Lung (tissue), 12 donors: ENCODE data around the gene TMEM151A. TPM values are rescaled to one million over a fixed set of nuclear protein-coding genes. Genes with fewer than 3 reads are reported as not detected.
A peak's percentile ranks its signal among the peaks of the same experiment; 100 is the strongest.

Experiments
- ATAC-seq: fragments of 200-7000 bp; cut with Tn5 transposase; one replicate; pipeline ENCODE4 v1.9.1; 2020; ENCODE audit warnings: moderate number of reproducible peaks; ENCODE audit not compliant: insufficient read depth, low FRiP score
- DNase-seq, 3 donors: peaks; one replicate each; pipeline ENCODE4 v3.0.0-alpha.2; 2013 to 2017
- H3K27ac ChIP-seq, 2 donors: one replicate each; pipeline ENCODE4 v1.5.1; 2013; ENCODE audit warnings: mild to moderate bottlenecking in 2 of 2, moderate library complexity in 2 of 2, control low read depth in 1 of 2, inconsistent platforms in 1 of 2, low read depth in 1 of 2, low read length in 1 of 2
- H3K27me3 ChIP-seq, 3 donors: one replicate each; pipeline ENCODE4 v1.5.1; 2013; ENCODE audit warnings: low read length in 2 of 3; ENCODE audit not compliant: control insufficient read depth in 3 of 3, insufficient read depth in 3 of 3
- H3K36me3 ChIP-seq, 4 donors: one replicate each; pipeline ENCODE4 v1.5.1; 2013; ENCODE audit warnings: low read length in 4 of 4, mild to moderate bottlenecking in 1 of 4, moderate library complexity in 1 of 4; ENCODE audit not compliant: control insufficient read depth in 4 of 4, insufficient read depth in 4 of 4
- H3K4me1 ChIP-seq, 5 donors: one replicate each; pipeline ENCODE4 v1.5.1; 2013; ENCODE audit warnings: low read length in 5 of 5, mild to moderate bottlenecking in 2 of 5, moderate library complexity in 1 of 5; ENCODE audit not compliant: control insufficient read depth in 5 of 5, insufficient read depth in 5 of 5
- H3K4me3 ChIP-seq: one replicate; pipeline ENCODE4 v1.5.1; 2013; ENCODE audit warnings: mild to moderate bottlenecking, control low read depth, moderate library complexity
- H3K9ac ChIP-seq, 2 donors: one replicate each; pipeline ENCODE4 v1.5.1; 2013; ENCODE audit warnings: low read length in 2 of 2, control low read depth in 1 of 2; ENCODE audit not compliant: insufficient read depth in 1 of 2
- H3K9me3 ChIP-seq, 4 donors: one replicate each; pipeline ENCODE4 v1.5.1; 2013; ENCODE audit warnings: low read length in 3 of 4, mild to moderate bottlenecking in 1 of 4, moderate library complexity in 1 of 4; ENCODE audit not compliant: control insufficient read depth in 4 of 4, insufficient read depth in 3 of 4
- WGBS, 2 donors: extraction: QIAGEN DNeasy Blood & Tissue Kit; methylation state at CpG; one replicate each; pipeline ENCODE4 v1.1.7; 2013; 5-methylcytosine and 5-hydroxymethylcytosine counted together
- polyA plus RNA-seq, 2 donors: library from polyadenylated mRNA; stranded (reverse); fragments of 200-250 nt; gene quantifications; one replicate each; pipeline ENCODE4 v1.2.1, GENCODE V29; 2013
- total RNA-seq, 2 donors: library from RNA; depleted of rRNA in 1 of 2; stranded (reverse); fragments of >200 nt in 1 of 2; gene quantifications; one replicate each; pipeline ENCODE4 v1.2.1, GENCODE V29; 2014 to 2021
- TF ChIP-seq, protein P1 (sequence below): IDR thresholded peaks from 2 replicates; pipeline ENCODE4 v1.5.1; 2012; ENCODE audit warnings: mild to moderate bottlenecking; ENCODE audit errors: control extremely low read depth, extremely low read depth
- donor health status: control.
- donor health status: control.
- donor health status: Bipolar disorder and iron deficiency.
- donor health status: healthy.
- donor health status: DM: yes; HTN: yes; CAD: no.

TMEM151A gene
- total and polyA plus RNA-seq, 4 donors = 0.09 to 0.91 (median 0.25) TPM

DNA sequence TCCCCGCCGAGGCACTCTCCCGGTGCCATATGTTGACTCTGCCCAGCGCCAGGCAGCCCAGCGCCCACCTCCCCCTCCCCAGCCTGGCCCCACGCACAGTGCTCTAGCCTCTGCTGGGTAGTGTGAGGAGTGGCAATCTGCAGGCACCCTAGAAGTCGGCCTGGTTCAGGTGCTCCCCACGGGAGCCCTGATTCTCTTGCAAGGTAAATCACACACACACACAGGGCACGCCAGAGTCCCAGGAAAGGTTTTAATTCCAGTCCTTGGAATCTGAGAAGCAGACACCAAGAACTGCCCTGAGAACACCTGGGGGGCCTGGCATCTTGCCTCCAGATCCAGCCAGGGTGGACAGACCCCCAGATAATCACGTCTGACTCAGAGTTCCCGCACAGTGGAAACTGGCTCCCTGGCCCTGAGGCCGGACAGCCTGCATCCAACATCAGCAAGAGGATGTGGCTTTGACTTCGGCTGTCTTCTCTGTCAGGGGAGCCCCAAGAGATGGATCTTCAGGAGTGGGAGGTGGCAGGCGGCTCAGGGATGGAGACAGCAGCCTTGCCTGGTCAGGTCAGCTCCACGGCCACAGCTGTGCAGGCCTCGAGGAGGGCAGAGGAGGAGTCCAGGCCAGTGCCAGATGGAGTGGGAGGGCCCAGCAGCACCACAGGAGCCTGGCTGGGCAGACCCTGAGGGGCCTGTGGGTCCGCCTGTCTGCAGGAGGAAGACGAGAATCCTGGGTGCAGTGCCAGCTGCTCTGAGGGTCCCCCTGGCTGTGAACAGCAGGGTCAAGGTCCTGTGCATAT lies 45.6 kb downstream of the TMEM151A start:
- TF ChIP-seq, protein P1, sequence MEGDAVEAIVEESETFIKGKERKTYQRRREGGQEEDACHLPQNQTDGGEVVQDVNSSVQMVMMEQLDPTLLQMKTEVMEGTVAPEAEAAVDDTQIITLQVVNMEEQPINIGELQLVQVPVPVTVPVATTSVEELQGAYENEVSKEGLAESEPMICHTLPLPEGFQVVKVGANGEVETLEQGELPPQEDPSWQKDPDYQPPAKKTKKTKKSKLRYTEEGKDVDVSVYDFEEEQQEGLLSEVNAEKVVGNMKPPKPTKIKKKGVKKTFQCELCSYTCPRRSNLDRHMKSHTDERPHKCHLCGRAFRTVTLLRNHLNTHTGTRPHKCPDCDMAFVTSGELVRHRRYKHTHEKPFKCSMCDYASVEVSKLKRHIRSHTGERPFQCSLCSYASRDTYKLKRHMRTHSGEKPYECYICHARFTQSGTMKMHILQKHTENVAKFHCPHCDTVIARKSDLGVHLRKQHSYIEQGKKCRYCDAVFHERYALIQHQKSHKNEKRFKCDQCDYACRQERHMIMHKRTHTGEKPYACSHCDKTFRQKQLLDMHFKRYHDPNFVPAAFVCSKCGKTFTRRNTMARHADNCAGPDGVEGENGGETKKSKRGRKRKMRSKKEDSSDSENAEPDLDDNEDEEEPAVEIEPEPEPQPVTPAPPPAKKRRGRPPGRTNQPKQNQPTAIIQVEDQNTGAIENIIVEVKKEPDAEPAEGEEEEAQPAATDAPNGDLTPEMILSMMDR = no peak
- H3K4me1 ChIP-seq = peaks cover 0 to 21% (median 10%) of the 10 kb centered on the region in 5 donors
- no peak for DNase-seq
- no peak overlapping the region for H3K4me3 ChIP-seq
- WGBS, 2 donors = 73 to 82% methylated on average over 16 to 18 of the region's 18 CpGs
- H3K36me3 ChIP-seq = peaks cover 0 to 61% (median 14%) of the 10 kb centered on the region in 4 donors
- no peak overlapping the region for H3K9ac ChIP-seq
- peaks cover 0 to under 1% (median 0%) of the 10 kb centered on the region in 4 donors for H3K9me3 ChIP-seq
- H3K27ac ChIP-seq = peak overlapping the region in 1 of 2 donors; percentile 91
- H3K27me3 ChIP-seq = no peaks in the 10 kb centered on the region
- no peak for ATAC-seq

DNA sequence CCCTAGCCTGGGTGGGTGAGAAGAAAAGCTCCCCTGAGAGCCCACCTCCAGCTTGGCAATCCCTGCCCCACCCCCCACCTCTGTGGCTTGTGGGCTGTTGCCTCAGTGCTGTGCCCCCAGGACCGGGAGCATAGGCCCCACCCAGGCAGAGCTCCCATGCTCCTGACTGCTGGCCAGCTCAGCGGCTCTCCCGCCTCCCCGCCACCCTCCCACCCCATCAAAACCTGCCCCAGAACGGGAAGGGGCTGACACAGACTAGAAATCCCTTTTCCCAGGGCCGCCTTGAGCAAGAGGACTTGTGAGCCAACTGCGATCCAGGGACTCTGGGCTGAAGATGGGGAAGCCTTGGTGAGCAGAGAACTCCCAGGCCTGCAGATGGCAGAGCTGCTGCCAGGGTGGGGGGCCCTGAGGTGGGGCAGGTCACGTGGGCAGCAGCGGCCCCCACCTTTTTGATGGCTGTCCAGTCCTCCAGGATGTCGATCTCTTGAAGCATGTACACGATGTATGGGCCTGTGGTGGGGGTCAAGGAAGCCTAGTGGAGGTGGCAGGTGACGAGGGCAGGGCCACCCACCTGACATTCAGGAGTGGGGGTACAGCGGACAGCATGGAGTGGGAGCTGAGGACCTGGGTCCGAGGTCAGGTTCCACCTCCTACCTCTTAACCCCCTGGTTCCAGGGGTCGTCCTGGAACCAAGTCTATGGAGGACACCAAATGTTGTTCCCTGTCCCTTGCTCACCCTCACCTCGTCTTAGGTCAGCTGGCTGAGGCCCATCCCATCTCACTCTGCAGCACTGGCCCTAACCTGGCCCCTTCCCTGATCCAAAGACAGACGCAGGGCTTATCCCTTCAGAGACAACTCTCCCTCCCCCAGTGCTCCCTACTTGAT lies 46.8 kb downstream of the TMEM151A start:
- WGBS, 2 donors = 87% methylated on average over 17 of the region's 17 CpGs
- H3K9me3 ChIP-seq = no peaks in the 10 kb centered on the region
- TF ChIP-seq, protein P1 = no peak
- peaks cover 0 to 54% (median 14%) of the 10 kb centered on the region in 4 donors for H3K36me3 ChIP-seq
- H3K9ac ChIP-seq = no peak overlapping the region
- H3K27me3 ChIP-seq = no peaks in the 10 kb centered on the region
- ATAC-seq = no peak
- H3K4me3 ChIP-seq = no peak overlapping the region
- H3K4me1 ChIP-seq = peaks cover 0 to 21% (median 10%) of the 10 kb centered on the region in 5 donors
- no peak for DNase-seq
- no peak overlapping the region for H3K27ac ChIP-seq

DNA sequence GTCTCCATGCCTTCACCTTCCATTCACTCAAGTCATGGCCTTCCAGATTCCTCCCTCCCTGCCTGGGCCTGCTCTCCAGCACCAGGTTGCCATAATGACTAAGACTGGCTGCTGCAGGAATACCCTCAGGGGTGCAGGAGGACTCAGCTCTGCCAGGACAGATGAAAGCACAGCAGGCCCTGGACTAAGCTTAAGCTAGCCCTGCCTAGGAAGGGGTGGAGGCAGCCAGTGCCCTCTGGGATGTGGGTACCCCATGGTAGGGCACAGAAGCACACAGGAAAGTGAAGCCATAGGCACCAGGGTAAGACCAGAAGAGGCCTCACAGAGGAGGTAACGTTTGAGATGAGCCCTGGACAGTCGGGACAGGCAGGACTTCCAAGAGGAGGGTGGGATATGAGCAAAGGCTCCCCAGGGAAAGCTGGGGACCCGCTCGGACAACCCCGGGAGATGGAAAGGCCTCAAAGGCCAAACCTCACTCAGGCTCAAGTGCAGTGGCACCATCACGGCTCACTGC lies 47.5 kb downstream of the TMEM151A start:
- Histone ChIP-seq H3K9me3 (no peaks in the 10 kb centered on the region), H3K36me3 (peaks cover 0 to 47% (median 14%) of the 10 kb centered on the region in 4 donors), H3K4me3 (no peak overlapping the region), H3K4me1 (peaks cover 0 to 27% (median 14%) of the 10 kb centered on the region in 5 donors), H3K27me3 (no peaks in the 10 kb centered on the region), H3K9ac (no peak overlapping the region), H3K27ac (no peak overlapping the region)
- WGBS, 2 donors = 89 to 95% methylated on average over 6 of the region's 6 CpGs
- TF ChIP-seq, protein P1 = no peak
- DNase-seq = no peak
- no peak for ATAC-seq
